Stimulated activated naive CD8-positive, alpha-beta T cell treated with anti-CD3 and anti-CD28 coated beads, Interleukin-15, Interleukin-2, amounts not matched to agents 100 U/mL and 50 U/mL, for 24 hours (primary cell): Measurements from ENCODE around the gene AKR7A3.
A peak's percentile ranks its signal among the peaks of the same experiment; 100 is the strongest.

Experiments used
- ATAC-seq: fragments of 150-1000 bp; cut with Tn5 transposase; one replicate; pipeline ENCODE4 v1.10.0; 2021
- DNase-seq: peaks from one replicate; pipeline ENCODE4 v3.0.0; 2021

Gene AKR7A3

GRCh38 chr1:19254416-19254815, 34.2 kb downstream of the AKR7A3 start:
- DNase-seq (no peak), ATAC-seq (no peak)

DNA sequence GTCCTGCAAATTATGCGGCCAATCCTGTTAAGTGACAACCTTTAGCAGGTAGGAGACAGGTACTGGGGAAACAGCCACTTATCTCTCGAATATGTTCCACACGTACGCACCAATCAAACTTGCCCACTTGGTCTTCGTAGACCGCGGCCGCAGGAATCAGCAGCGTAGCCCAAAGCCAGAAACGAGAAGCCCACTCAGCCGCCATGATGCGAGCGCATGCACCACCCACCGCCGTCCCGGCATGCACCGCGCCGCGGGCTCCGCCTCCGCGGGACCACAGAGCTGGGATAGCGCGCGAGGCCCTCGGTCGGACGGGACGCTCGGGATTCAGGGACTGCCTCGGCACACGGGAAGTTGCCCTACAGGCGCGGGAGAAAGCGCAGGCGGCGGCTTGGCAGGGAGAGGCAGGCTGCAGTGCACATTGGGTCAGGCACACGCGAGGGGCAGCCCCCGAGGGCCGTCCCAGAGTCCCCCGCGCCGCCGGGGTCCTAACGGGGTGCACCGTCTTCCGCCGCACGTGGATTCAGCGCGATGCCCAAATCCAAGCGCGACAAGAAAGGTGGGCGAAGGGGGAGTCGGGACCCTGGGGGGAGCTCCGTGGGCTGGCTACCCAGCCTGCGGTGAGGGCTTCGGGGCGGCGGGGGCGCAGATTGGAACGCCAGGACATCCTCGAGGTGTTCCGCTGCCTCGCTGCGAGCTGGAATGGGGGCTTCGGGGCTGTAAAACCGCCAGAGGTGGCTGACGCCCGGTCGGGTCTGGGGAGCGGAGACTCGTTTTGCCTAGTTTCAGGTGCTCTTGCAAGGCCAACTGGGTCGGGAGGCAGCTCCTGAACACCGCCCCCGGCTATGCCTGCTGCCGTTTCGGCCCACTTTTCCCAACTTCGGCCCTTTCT, 37.0 kb downstream of the AKR7A3 start, which contains the start of the genes EMC1 and MRTO4:
EMC1 (minus strand) TSS at position 220 of the 892 bp plus-strand sequence; CDS start at position 205, 15 bp downstream.
MRTO4 (plus strand) TSS at position 501 of the 892 bp plus-strand sequence; CDS start at position 532, 31 bp downstream.
- ATAC-seq, result peak; percentile 94
- peak; percentile 96 for DNase-seq

DNA sequence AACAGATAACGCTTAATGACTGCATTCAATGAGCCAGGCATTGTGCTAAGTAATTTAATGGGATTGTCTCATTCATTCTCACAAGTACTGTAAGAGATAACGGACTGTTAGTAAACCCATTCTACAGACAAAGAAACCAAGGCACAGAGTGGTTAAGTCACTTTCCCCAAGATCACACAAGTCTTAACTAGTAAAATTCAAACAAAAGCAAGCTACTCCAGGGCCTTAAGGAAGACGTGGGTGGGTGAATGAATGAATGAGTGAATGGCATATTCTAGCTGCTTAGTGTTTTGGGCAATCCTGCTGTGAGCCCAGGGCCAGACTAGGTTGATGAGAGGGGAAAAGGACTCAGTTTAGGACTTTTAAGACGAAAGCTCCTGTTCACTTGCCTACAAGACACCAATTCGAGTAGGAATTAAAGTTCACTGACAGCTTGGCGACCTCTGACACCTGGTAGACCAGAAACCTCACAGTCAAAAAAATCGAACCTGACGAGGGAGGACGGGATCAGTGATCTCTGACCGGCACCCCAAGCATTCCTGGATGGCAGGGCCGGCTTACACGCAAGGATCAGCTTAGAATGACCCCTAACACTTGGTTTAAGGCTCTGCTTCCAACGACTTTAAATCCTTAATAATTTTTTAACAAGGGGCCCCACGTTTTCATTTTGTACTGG, 37.8 kb downstream of the AKR7A3 start:
- peak; percentile 22 for DNase-seq
- ATAC-seq, result no peak

- peak; percentile 79 for DNase-seq
- peak; percentile 85 for ATAC-seq
Measured at GRCh38 chr1:19240673-19241538, 47.7 kb downstream of the AKR7A3 start.

- DNase-seq (no peak), ATAC-seq (no peak)
Measured at GRCh38 chr1:19239876-19240275, 48.7 kb downstream of the AKR7A3 start.

GRCh38 chr1:19234224-19234623, 54.3 kb downstream of the AKR7A3 start:
- DNase-seq (no peak), ATAC-seq (no peak)
